AG10803 (cell line): ENCODE results near the gene ASXL1.
"Not testable (repeated sequence)": the region's sequence is repeated elsewhere in the genome, so short reads cannot be mapped to it uniquely, and the experiment has no call there.

Experiments
- DNase-seq: peaks from one replicate; pipeline ENCODE4 v3.0.0; 2010; ENCODE audit warnings: low read depth
- H3K4me3 ChIP-seq: 2 replicates; pipeline ENCODE4 v1.5.1; 2011; ENCODE audit warnings: mild to moderate bottlenecking, low read length, control low read depth
- CTCF ChIP-seq: conservative IDR thresholded peaks from 2 replicates; pipeline ENCODE4 v1.5.1; 2011; ENCODE audit warnings: mild to moderate bottlenecking, low read length, control low read depth, inconsistent platforms

The ASXL1 gene

GRCh38 chr20:32460683-32461320, 102.7 kb downstream of the ASXL1 start:
- DNase-seq: no peak
- no peak for TF ChIP-seq CTCF
- no peak overlapping the region for H3K4me3 ChIP-seq

- no peak overlapping the region for H3K4me3 ChIP-seq
- DNase-seq: no peak
- TF ChIP-seq CTCF: no peak
Measured at GRCh38 chr20:32461836-32462600, 103.9 kb downstream of the ASXL1 start.

- TF ChIP-seq CTCF: no peak
- DNase-seq: no peak
- no peak overlapping the region for H3K4me3 ChIP-seq
Measured at GRCh38 chr20:32462900-32463641, 104.9 kb downstream of the ASXL1 start.

- H3K4me3 ChIP-seq: no peak overlapping the region
- no peak for TF ChIP-seq CTCF
- DNase-seq: no peak
Measured at GRCh38 chr20:32463642-32464400, 105.7 kb downstream of the ASXL1 start.

- no peak for TF ChIP-seq CTCF
- no peak overlapping the region for H3K4me3 ChIP-seq
Measured at GRCh38 chr20:32464401-32465091, 106.4 kb downstream of the ASXL1 start.

GRCh38 chr20:32465092-32465900, 107.2 kb downstream of the ASXL1 start:
- DNase-seq: peak; percentile 42
- no peak for TF ChIP-seq CTCF
- no peak overlapping the region for H3K4me3 ChIP-seq

More at GRCh38 chr20:32464401-32465091, 106.4 kb downstream of the ASXL1 start:
- DNase-seq: no peak

GRCh38 chr20:32465901-32466675, 108.0 kb downstream of the ASXL1 start:
- H3K4me3 ChIP-seq, DNase-seq: not testable (repeated sequence)
